GM12873 (cell line): ENCODE results near the gene GARIN5A.

Experiments
- CTCF ChIP-seq: IDR thresholded peaks from 2 replicates; pipeline ENCODE4 v1.5.1; 2012; ENCODE audit warnings: low read depth, mild to moderate bottlenecking, moderate library complexity, low read length, control low read depth; ENCODE audit not compliant: insufficient read depth; ENCODE audit errors: missing control alignments

Gene GARIN5A

GRCh38 chr19:50516964-50517703, 40.5 kb upstream of the GARIN5A start:
- no peak for TF ChIP-seq CTCF

GRCh38 chr19:50516456-50516855, 39.8 kb upstream of the GARIN5A start:
- TF ChIP-seq CTCF: no peak

- TF ChIP-seq CTCF: no peak
Observed at GRCh38 chr19:50515168-50515561, 38.5 kb upstream of the GARIN5A start.

- TF ChIP-seq CTCF: no peak
Observed at GRCh38 chr19:50514346-50515167, 37.9 kb upstream of the GARIN5A start.

GRCh38 chr19:50513746-50514345, 37.2 kb upstream of the GARIN5A start, which contains the start of gene ASPDH:
ASPDH (minus strand) TSS chr19:50513913; CDS start chr19:50513823, 90 bp downstream.
- TF ChIP-seq CTCF: no peak

- no peak for TF ChIP-seq CTCF
Observed at GRCh38 chr19:50512999-50513745, 36.5 kb upstream of the GARIN5A start.
